ENCODE measurements around the gene MED16. TPM values are rescaled to one million over a fixed set of nuclear protein-coding genes. Genes with fewer than 3 reads are reported as not detected.

Gene MED16
- total RNA-seq, 4 donors from 2014 or later, result 45.1 to 63.9 (median 57.0) TPM

GRCh38 chr19:926589-927350 is 33.8 kb upstream of the MED16 start:
- H3K9me3 ChIP-seq, result no peaks in the 10 kb centered on the region
- peak overlapping the region; percentile 80 for H3K27ac ChIP-seq
- peak; percentile 87 to 93 for DNase-seq (ENCODE audit: low spot score in 2 of 2)
- H3K4me3 ChIP-seq, result peak overlapping the region; percentile 97
- H3K36me3 ChIP-seq, result peaks cover 8% of the 10 kb centered on the region
- no peaks in the 10 kb centered on the region for H3K27me3 ChIP-seq
- peaks cover 26% of the 10 kb centered on the region for H3K4me1 ChIP-seq
- TF ChIP-seq CTCF (IDR thresholded peaks at IDR 0.05) (no peak), EP300 (IDR thresholded peaks at IDR 0.05) (no peak), POLR2A (IDR thresholded peaks at IDR 0.05) (no peak), POLR2AphosphoS5 (IDR thresholded peaks at IDR 0.05) (no peak)
- whole genome bisulfite sequencing, result 0% methylated on average over 25 of the region's 52 CpGs

- Histone ChIP-seq H3K27me3 (peaks cover 2% of the 10 kb centered on the region), H3K9me3 (no peaks in the 10 kb centered on the region), H3K4me3 (peak overlapping the region; percentile 97), H3K27ac (peak overlapping the region; percentile 80), H3K36me3 (peaks cover 8% of the 10 kb centered on the region), H3K4me1 (peaks cover 28% of the 10 kb centered on the region)
- WGBS, result 0% methylated on average over 7 of the region's 21 CpGs
- TF ChIP-seq EP300 (IDR thresholded peaks at IDR 0.05), result no peak
- no peak for TF ChIP-seq POLR2AphosphoS5 (IDR thresholded peaks at IDR 0.05)
- no peak for TF ChIP-seq POLR2A (IDR thresholded peaks at IDR 0.05)
- TF ChIP-seq CTCF (IDR thresholded peaks at IDR 0.05), result no peak
- DNase-seq (ENCODE audit: low spot score in 2 of 2), result no peak
Measured at GRCh38 chr19:926323-926588, 33.3 kb upstream of the MED16 start.

GRCh38 chr19:925526-926322 is 32.7 kb upstream of the MED16 start, which contains the start of gene ARID3A:
Gene ARID3A, plus strand, starts transcription at chr19:926035. Its CDS starts 3,494 bp downstream, at chr19:929529.
- peaks cover 8% of the 10 kb centered on the region for H3K36me3 ChIP-seq
- WGBS, result 0% methylated on average over 9 of the region's 97 CpGs
- TF ChIP-seq POLR2AphosphoS5 (IDR thresholded peaks at IDR 0.05), result no peak
- TF ChIP-seq POLR2A (IDR thresholded peaks at IDR 0.05), result no peak
- no peak for TF ChIP-seq CTCF (IDR thresholded peaks at IDR 0.05)
- TF ChIP-seq EP300 (IDR thresholded peaks at IDR 0.05), result no peak
- peak within 1 kb of the TSS; percentile 97 for H3K4me3 ChIP-seq
- no peaks in the 10 kb centered on the region for H3K9me3 ChIP-seq
- peak; percentile 89 to 94 for DNase-seq (ENCODE audit: low spot score in 2 of 2)
- peaks cover 29% of the 10 kb centered on the region for H3K4me1 ChIP-seq
- H3K27me3 ChIP-seq, result peaks cover 8% of the 10 kb centered on the region
- H3K27ac ChIP-seq, result peak within 1 kb of the TSS; percentile 80

GRCh38 chr19:925087-925525 is 32.1 kb upstream of the MED16 start:
- peak overlapping the region; percentile 80 for H3K27ac ChIP-seq
- H3K27me3 ChIP-seq, result peaks cover 14% of the 10 kb centered on the region
- H3K4me1 ChIP-seq, result peaks cover 36% of the 10 kb centered on the region
- H3K9me3 ChIP-seq, result no peaks in the 10 kb centered on the region
- WGBS, result no CpG with 5 or more reads among the region's 39 CpGs
- no peak for DNase-seq (ENCODE audit: low spot score in 2 of 2)
- no peak for TF ChIP-seq POLR2AphosphoS5 (IDR thresholded peaks at IDR 0.05)
- TF ChIP-seq EP300 (IDR thresholded peaks at IDR 0.05), result no peak
- TF ChIP-seq CTCF (IDR thresholded peaks at IDR 0.05), result no peak
- TF ChIP-seq POLR2A (IDR thresholded peaks at IDR 0.05), result no peak
- peak overlapping the region; percentile 97 for H3K4me3 ChIP-seq
- peaks cover 8% of the 10 kb centered on the region for H3K36me3 ChIP-seq

GRCh38 chr19:924553-925086 is 31.6 kb upstream of the MED16 start:
- no peak for DNase-seq (ENCODE audit: low spot score in 2 of 2)
- H3K4me1 ChIP-seq, result peaks cover 40% of the 10 kb centered on the region
- TF ChIP-seq EP300 (IDR thresholded peaks at IDR 0.05) (no peak), POLR2A (IDR thresholded peaks at IDR 0.05) (no peak), POLR2AphosphoS5 (IDR thresholded peaks at IDR 0.05) (no peak), CTCF (IDR thresholded peaks at IDR 0.05) (no peak)
- 8% methylated on average over 10 of the region's 31 CpGs for WGBS
- H3K27ac ChIP-seq, result no peak overlapping the region
- H3K4me3 ChIP-seq, result peak overlapping the region; percentile 97
- no peaks in the 10 kb centered on the region for H3K9me3 ChIP-seq
- H3K27me3 ChIP-seq, result peaks cover 19% of the 10 kb centered on the region
- peaks cover 7% of the 10 kb centered on the region for H3K36me3 ChIP-seq

Measured in suprapubic skin (tissue), 4 donors.